ENCODE data around the gene KLHL13.
A peak's percentile ranks its signal among the peaks of the same experiment; 100 is the strongest.
"Not testable (repeated sequence)": the region's sequence is repeated elsewhere in the genome, so short reads cannot be mapped to it uniquely, and the experiment has no call there.

The KLHL13 gene

GRCh38 chrX:117990438-117990837, 126.2 kb downstream of the KLHL13 start:
- no peak for FAIRE-seq

- FAIRE-seq = peak; percentile 21
Observed at GRCh38 chrX:117989512-117989911, 127.1 kb downstream of the KLHL13 start.

GRCh38 chrX:117987373-117987772, 129.2 kb downstream of the KLHL13 start:
- FAIRE-seq = peak; percentile 66

GRCh38 chrX:117985241-117985640, 131.4 kb downstream of the KLHL13 start:
- FAIRE-seq = no peak

- FAIRE-seq = no peak
Observed at GRCh38 chrX:117982694-117983392, 133.8 kb downstream of the KLHL13 start.

- FAIRE-seq = peak; percentile 58
Observed at GRCh38 chrX:117978402-117978801, 138.2 kb downstream of the KLHL13 start.

- FAIRE-seq = no peak
Observed at GRCh38 chrX:117977526-117977925, 139.1 kb downstream of the KLHL13 start.

- FAIRE-seq = no peak
Observed at GRCh38 chrX:117973110-117973807, 143.4 kb downstream of the KLHL13 start.

GRCh38 chrX:117972711-117973109, 143.9 kb downstream of the KLHL13 start:
- no peak for FAIRE-seq

GRCh38 chrX:117969782-117970181, 146.8 kb downstream of the KLHL13 start:
- no peak for FAIRE-seq

GRCh38 chrX:117969328-117969727, 147.3 kb downstream of the KLHL13 start:
- no peak for FAIRE-seq

- no peak for FAIRE-seq
Observed at GRCh38 chrX:117959045-117959444, 157.6 kb downstream of the KLHL13 start.

- no peak for FAIRE-seq
Observed at GRCh38 chrX:117957128-117957527, 159.5 kb downstream of the KLHL13 start.

GRCh38 chrX:117939296-117939695, 177.3 kb downstream of the KLHL13 start:
- FAIRE-seq = not testable (repeated sequence)

- FAIRE-seq = no peak
Observed at GRCh38 chrX:117936118-117936517, 180.5 kb downstream of the KLHL13 start.

GRCh38 chrX:117930116-117930515, 186.5 kb downstream of the KLHL13 start:
- not testable (repeated sequence) for FAIRE-seq

GRCh38 chrX:117919755-117920154, 196.9 kb downstream of the KLHL13 start:
- FAIRE-seq = peak; percentile 14

GRCh38 chrX:117910216-117910615, 206.4 kb downstream of the KLHL13 start:
- FAIRE-seq = no peak

- peak; percentile 43 for FAIRE-seq
Observed at GRCh38 chrX:117898226-117898625, 218.4 kb downstream of the KLHL13 start.

- FAIRE-seq = no peak
Observed at GRCh38 chrX:117895418-117895817, 221.2 kb downstream of the KLHL13 start.

- FAIRE-seq = no peak
Observed at GRCh38 chrX:117892469-117892868, 224.1 kb downstream of the KLHL13 start.

- no peak for FAIRE-seq
Observed at GRCh38 chrX:117871796-117872195, 244.8 kb downstream of the KLHL13 start.

- FAIRE-seq = no peak
Observed at GRCh38 chrX:117860517-117860916, 256.1 kb downstream of the KLHL13 start.

- FAIRE-seq = no peak
Observed at GRCh38 chrX:117854806-117855205, 261.8 kb downstream of the KLHL13 start.

All from colon (tissue), 2 donors.